Activated B cell treated with CpG ODN at 0.5 μM for 24 hours (primary cell): ENCODE results near the gene CD200R1. TPM values are rescaled to one million over a fixed set of nuclear protein-coding genes. Genes with fewer than 3 reads are reported as not detected.

Experiments
- ATAC-seq: fragments of 200-7000 bp; cut with Tn5 transposase; one replicate; pipeline ENCODE4 v1.10.0; 2021; ENCODE audit warnings: low read depth, mild to moderate bottlenecking, moderate library complexity
- CTCF ChIA-PET: fragments of 350-600 bp; sonication (Branson Sonifier 250); formaldehyde crosslinking; loops from one replicate; lab custom pipeline; 2021; ENCODE audit warnings: antibody characterized with exemption; lab: Charles Lee
- POLR2A ChIA-PET: fragments of 350-600 bp; sonication (Branson Sonifier 250); formaldehyde crosslinking; loops from one replicate; lab custom pipeline; 2021; ENCODE audit warnings: antibody characterized with exemption; lab: Charles Lee
- DNase-seq: peaks from one replicate; pipeline ENCODE4 v3.0.0; 2022
- H3K27ac Mint-ChIP-seq: one replicate; pipeline ENCODE4 v1.8.0; 2020; ENCODE audit warnings: mixed read lengths
- H3K27me3 Mint-ChIP-seq: one replicate; pipeline ENCODE4 v1.8.0; 2021; ENCODE audit warnings: mixed read lengths
- H3K36me3 Mint-ChIP-seq: one replicate; pipeline ENCODE4 v1.8.0; 2021; ENCODE audit warnings: low read depth, mixed read lengths
- H3K4me1 Mint-ChIP-seq: one replicate; pipeline ENCODE4 v1.8.0; 2021; ENCODE audit warnings: mixed read lengths
- H3K4me3 Mint-ChIP-seq: one replicate; pipeline ENCODE4 v1.8.0; 2020; ENCODE audit warnings: mild to moderate bottlenecking, mixed read lengths
- H3K9me3 Mint-ChIP-seq: one replicate; pipeline ENCODE4 v1.8.0; 2020; ENCODE audit warnings: mixed read lengths
- CTCF ChIP-seq: fragments of 200-600 bp; IDR thresholded peaks from one replicate; pipeline ENCODE4 v1.8.0; 2022; ENCODE audit warnings: antibody characterized with exemption, mild to moderate bottlenecking
- intact Hi-C: fragments of 100-400 bp; cut with micrococcal nuclease; formaldehyde crosslinking; loops from one replicate; pipeline ENCODE4 v1.15.1; 2024
- total RNA-seq: library from RNA; stranded (reverse); gene quantifications from 2 replicates; pipeline ENCODE4 v1.2.3, GENCODE V29; 2022

CD200R1 gene
- total RNA-seq, 1 donor from 2014 or later = 3.3 TPM

- peak overlapping the region; percentile 72 for H3K27ac Mint-ChIP-seq
- ATAC-seq = no peak
- H3K36me3 Mint-ChIP-seq = peaks cover 2% of the 10 kb centered on the region
- intact Hi-C loops = loop anchor here (5.0 kb wide), 2 partner anchors 38 to 68 kb away; no protein-coding TSS in a partner anchor
- no peak for DNase-seq
- TF ChIP-seq CTCF = no peak
- H3K9me3 Mint-ChIP-seq = peaks cover 8% of the 10 kb centered on the region
- peak overlapping the region; percentile 52 for H3K4me3 Mint-ChIP-seq
- H3K27me3 Mint-ChIP-seq = no peaks in the 10 kb centered on the region
- peaks cover 54% of the 10 kb centered on the region for H3K4me1 Mint-ChIP-seq
- CTCF ChIA-PET = interaction anchor here (0.9 kb wide), 1 partner anchor 14 kb away, joined by 3 read pairs; no protein-coding TSS in a partner anchor
- POLR2A ChIA-PET = no interaction called here
These were observed 70.1 kb downstream of the CD200R1 start for GRCh38 chr3:112904786-112905185.

GRCh38 chr3:112900113-112900512 is 74.8 kb downstream of the CD200R1 start:
- ATAC-seq = no peak
- Mint-ChIP-seq H3K4me1 (peaks cover 17% of the 10 kb centered on the region), H3K4me3 (no peak overlapping the region), H3K27me3 (no peaks in the 10 kb centered on the region), H3K36me3 (peaks cover 2% of the 10 kb centered on the region), H3K9me3 (peaks cover 5% of the 10 kb centered on the region), H3K27ac (no peak overlapping the region)
- intact Hi-C loops = no loop called here
- POLR2A ChIA-PET = no interaction called here
- CTCF ChIA-PET = interaction anchor here (1.0 kb wide), 1 partner anchor 79 kb away, joined by 3 read pairs; no protein-coding TSS in a partner anchor
- TF ChIP-seq CTCF = no peak
- DNase-seq = no peak

GRCh38 chr3:112897791-112898190 is 77.1 kb downstream of the CD200R1 start:
- no peak overlapping the region for H3K4me3 Mint-ChIP-seq
- H3K9me3 Mint-ChIP-seq = no peaks in the 10 kb centered on the region
- POLR2A ChIA-PET = interaction anchor here (1.0 kb wide), 1 partner anchor 9 kb away, joined by 3 read pairs; no protein-coding TSS in a partner anchor
- H3K27me3 Mint-ChIP-seq = no peaks in the 10 kb centered on the region
- intact Hi-C loops = no loop called here
- CTCF ChIA-PET = interaction anchor here (1.5 kb wide), 1 partner anchor 163 kb away, joined by 4 read pairs; no protein-coding TSS in a partner anchor
- H3K27ac Mint-ChIP-seq = no peak overlapping the region
- no peaks in the 10 kb centered on the region for H3K36me3 Mint-ChIP-seq
- DNase-seq (no peak), ATAC-seq (no peak)
- no peak for TF ChIP-seq CTCF
- H3K4me1 Mint-ChIP-seq = no peaks in the 10 kb centered on the region

GRCh38 chr3:112894258-112894657 is 80.6 kb downstream of the CD200R1 start:
- Mint-ChIP-seq H3K27ac (no peak overlapping the region), H3K27me3 (no peaks in the 10 kb centered on the region), H3K4me1 (peaks cover 7% of the 10 kb centered on the region), H3K9me3 (no peaks in the 10 kb centered on the region), H3K4me3 (no peak overlapping the region), H3K36me3 (no peaks in the 10 kb centered on the region)
- no peak for TF ChIP-seq CTCF
- DNase-seq (no peak), ATAC-seq (no peak)
- intact Hi-C loops = no loop called here
- POLR2A ChIA-PET = no interaction called here
- CTCF ChIA-PET = no interaction called here

- peaks cover 25% of the 10 kb centered on the region for H3K4me1 Mint-ChIP-seq
- H3K4me3 Mint-ChIP-seq = no peak overlapping the region
- DNase-seq (no peak), ATAC-seq (no peak)
- intact Hi-C loops = loop anchor here (2.0 kb wide), 1 partner anchor 15 kb away; no protein-coding TSS in a partner anchor
- H3K27ac Mint-ChIP-seq = no peak overlapping the region
- POLR2A ChIA-PET = interaction anchor here (0.6 to 0.7 kb wide), 2 partner anchors 28 to 109 kb away, joined by 3 read pairs; no protein-coding TSS in a partner anchor
- no peak for TF ChIP-seq CTCF
- H3K9me3 Mint-ChIP-seq = no peaks in the 10 kb centered on the region
- H3K36me3 Mint-ChIP-seq = no peaks in the 10 kb centered on the region
- CTCF ChIA-PET = no interaction called here
- no peaks in the 10 kb centered on the region for H3K27me3 Mint-ChIP-seq
These were observed 85.5 kb downstream of the CD200R1 start for GRCh38 chr3:112889357-112889756.
